HG03060 (cell line): ENCODE results near the gene GOLGA8H.
"Not testable (repeated sequence)": the region's sequence is repeated elsewhere in the genome, so short reads cannot be mapped to it uniquely, and the experiment has no call there.

ENCODE experiments used
- ATAC-seq: cut with Tn5 transposase; IDR thresholded peaks from one replicate; pipeline ENCODE4 v1.9.1; 2021; ENCODE audit warnings: low read depth, moderate number of reproducible peaks; ENCODE audit not compliant: unreplicated experiment

The GOLGA8H gene

GRCh38 chr15:30603796-30604195 is at the start of gene GOLGA8H:
TSS of gene GOLGA8H (plus strand) at chr15:30604028. CDS start at chr15:30604126, 98 bp downstream.
- not testable (repeated sequence) for ATAC-seq

- ATAC-seq: not testable (repeated sequence)
These were observed 36.9 kb upstream of the GOLGA8H start for GRCh38 chr15:30566949-30567348.

- not testable (repeated sequence) for ATAC-seq
These were observed 30.8 kb upstream of the GOLGA8H start for GRCh38 chr15:30573012-30573491.

- not testable (repeated sequence) for ATAC-seq
These were observed 24.3 kb upstream of the GOLGA8H start for GRCh38 chr15:30579394-30579970.

GRCh38 chr15:30580716-30581115 is 23.1 kb upstream of the GOLGA8H start:
- not testable (repeated sequence) for ATAC-seq

GRCh38 chr15:30598953-30599352 is 4.9 kb upstream of the GOLGA8H start:
- not testable (repeated sequence) for ATAC-seq

GRCh38 chr15:30612271-30612670 is 8.4 kb downstream of the GOLGA8H start:
- not testable (repeated sequence) for ATAC-seq

GRCh38 chr15:30621342-30621741 is 17.5 kb downstream of the GOLGA8H start:
- ATAC-seq: not testable (repeated sequence)

GRCh38 chr15:30625436-30626193 is 21.8 kb downstream of the GOLGA8H start, which contains the start of gene ARHGAP11B:
TSS of gene ARHGAP11B (plus strand) at chr15:30626128.
- peak; percentile 83 for ATAC-seq

- not testable (repeated sequence) for ATAC-seq
These were observed 22.4 kb downstream of the GOLGA8H start for GRCh38 chr15:30626194-30626565.

GRCh38 chr15:30626632-30627031 is 22.8 kb downstream of the GOLGA8H start:
- ATAC-seq: not testable (repeated sequence)

- peak; percentile 77 for ATAC-seq
These were observed 46.4 kb downstream of the GOLGA8H start for GRCh38 chr15:30650012-30650929.

GRCh38 chr15:30661154-30661553 is 57.3 kb downstream of the GOLGA8H start:
- ATAC-seq: not testable (repeated sequence)
